HEK293T (cell line): ENCODE measurements around the gene RPL10A.

Experiments
- ELF4 ChIP-seq: fragments of 450-650 bp; IDR thresholded peaks from 2 replicates; pipeline ENCODE4 v1.6.1; 2017; ENCODE audit warnings: antibody characterized with exemption
- FOXA1 ChIP-seq: fragments of 450-650 bp; IDR thresholded peaks from 2 replicates; pipeline ENCODE4 v1.6.1; 2016; ENCODE audit warnings: mild to moderate bottlenecking
- FOXK2 ChIP-seq: fragments of 450-650 bp; IDR thresholded peaks from 2 replicates; pipeline ENCODE4 v1.6.1; 2016; ENCODE audit warnings: mild to moderate bottlenecking
- FOXM1 ChIP-seq: fragments of 450-650 bp; IDR thresholded peaks from 2 replicates; pipeline ENCODE4 v1.6.1; 2017; ENCODE audit warnings: mild to moderate bottlenecking, borderline replicate concordance
- SP1 ChIP-seq: fragments of 450-650 bp; IDR thresholded peaks from 2 replicates; pipeline ENCODE4 v1.6.1; 2017
- SUZ12 ChIP-seq: fragments of 450-650 bp; IDR thresholded peaks from 2 replicates; pipeline ENCODE4 v1.6.1; 2016; ENCODE audit warnings: mild to moderate bottlenecking
- TARDBP ChIP-seq: fragments of 450-650 bp; IDR thresholded peaks from 2 replicates; pipeline ENCODE4 v1.6.1; 2016
- TF ChIP-seq, protein P1 (sequence below): fragments of 450-650 bp; IDR thresholded peaks from 2 replicates; pipeline ENCODE4 v1.6.1; 2016

GRCh38 chr6:35484921-35485392 is 16.8 kb downstream of the RPL10A start:
- TF ChIP-seq TARDBP: no peak
- TF ChIP-seq, protein P1, sequence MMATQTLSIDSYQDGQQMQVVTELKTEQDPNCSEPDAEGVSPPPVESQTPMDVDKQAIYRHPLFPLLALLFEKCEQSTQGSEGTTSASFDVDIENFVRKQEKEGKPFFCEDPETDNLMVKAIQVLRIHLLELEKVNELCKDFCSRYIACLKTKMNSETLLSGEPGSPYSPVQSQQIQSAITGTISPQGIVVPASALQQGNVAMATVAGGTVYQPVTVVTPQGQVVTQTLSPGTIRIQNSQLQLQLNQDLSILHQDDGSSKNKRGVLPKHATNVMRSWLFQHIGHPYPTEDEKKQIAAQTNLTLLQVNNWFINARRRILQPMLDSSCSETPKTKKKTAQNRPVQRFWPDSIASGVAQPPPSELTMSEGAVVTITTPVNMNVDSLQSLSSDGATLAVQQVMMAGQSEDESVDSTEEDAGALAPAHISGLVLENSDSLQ: no peak
- no peak for TF ChIP-seq FOXA1
- TF ChIP-seq SUZ12: no peak
- TF ChIP-seq FOXK2: no peak
- no peak for TF ChIP-seq ELF4
- TF ChIP-seq SP1: no peak
- TF ChIP-seq FOXM1: no peak
